GM12873 (cell line): ENCODE measurements around the gene NMT1.

Source experiments
- TF ChIP-seq, protein P1 (sequence below): IDR thresholded peaks from 2 replicates; pipeline ENCODE4 v1.5.1; 2012; ENCODE audit warnings: low read depth, mild to moderate bottlenecking, moderate library complexity, low read length, control low read depth; ENCODE audit not compliant: insufficient read depth; ENCODE audit errors: missing control alignments

Gene NMT1

DNA sequence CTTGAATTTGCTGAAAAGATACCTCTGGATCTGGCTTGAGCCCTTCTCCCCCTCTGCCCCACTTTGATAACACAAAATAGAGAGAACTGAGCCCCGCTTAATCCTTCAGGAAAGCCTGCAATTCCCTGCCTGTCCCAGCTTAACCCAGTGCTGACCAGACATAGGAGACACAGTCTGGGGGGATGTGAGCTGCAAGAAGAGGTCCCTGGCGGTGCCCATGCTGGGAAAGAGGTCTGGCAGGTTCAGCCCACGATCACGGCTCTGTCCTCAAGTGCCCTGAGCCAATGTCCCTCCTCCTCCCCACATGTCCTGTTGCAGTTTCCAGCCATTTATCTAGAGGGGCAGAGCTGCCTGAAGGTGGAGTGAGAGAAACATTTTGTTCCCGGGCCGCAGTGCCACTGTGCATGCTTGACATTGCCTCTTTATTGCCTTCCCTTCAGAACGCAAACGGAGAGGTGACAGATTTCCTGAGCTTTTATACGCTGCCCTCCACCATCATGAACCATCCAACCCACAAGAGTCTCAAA lies 42.2 kb downstream of the NMT1 start:
- TF ChIP-seq, protein P1, sequence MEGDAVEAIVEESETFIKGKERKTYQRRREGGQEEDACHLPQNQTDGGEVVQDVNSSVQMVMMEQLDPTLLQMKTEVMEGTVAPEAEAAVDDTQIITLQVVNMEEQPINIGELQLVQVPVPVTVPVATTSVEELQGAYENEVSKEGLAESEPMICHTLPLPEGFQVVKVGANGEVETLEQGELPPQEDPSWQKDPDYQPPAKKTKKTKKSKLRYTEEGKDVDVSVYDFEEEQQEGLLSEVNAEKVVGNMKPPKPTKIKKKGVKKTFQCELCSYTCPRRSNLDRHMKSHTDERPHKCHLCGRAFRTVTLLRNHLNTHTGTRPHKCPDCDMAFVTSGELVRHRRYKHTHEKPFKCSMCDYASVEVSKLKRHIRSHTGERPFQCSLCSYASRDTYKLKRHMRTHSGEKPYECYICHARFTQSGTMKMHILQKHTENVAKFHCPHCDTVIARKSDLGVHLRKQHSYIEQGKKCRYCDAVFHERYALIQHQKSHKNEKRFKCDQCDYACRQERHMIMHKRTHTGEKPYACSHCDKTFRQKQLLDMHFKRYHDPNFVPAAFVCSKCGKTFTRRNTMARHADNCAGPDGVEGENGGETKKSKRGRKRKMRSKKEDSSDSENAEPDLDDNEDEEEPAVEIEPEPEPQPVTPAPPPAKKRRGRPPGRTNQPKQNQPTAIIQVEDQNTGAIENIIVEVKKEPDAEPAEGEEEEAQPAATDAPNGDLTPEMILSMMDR, result no peak

DNA sequence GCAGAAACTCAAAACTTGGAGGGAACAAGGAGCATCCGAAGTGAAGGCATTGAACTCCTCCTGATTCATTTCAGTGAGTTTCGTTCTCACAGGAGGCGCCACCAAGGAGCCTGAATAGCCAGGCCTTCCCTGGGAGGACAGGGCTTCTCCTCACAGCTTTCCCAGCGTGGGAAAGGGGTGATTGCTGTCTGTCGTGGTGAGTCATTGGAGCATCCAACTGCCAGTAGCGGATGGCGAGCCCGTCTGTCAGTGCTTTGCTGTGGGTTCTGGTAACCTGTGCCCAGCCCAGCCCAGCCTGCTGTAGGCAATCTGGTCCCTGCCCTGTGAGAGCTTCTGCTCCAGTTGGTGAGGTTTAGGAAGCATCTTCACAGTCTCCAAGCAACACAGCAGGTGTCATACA lies 42.9 kb downstream of the NMT1 start:
- TF ChIP-seq, protein P1, result no peak

DNA sequence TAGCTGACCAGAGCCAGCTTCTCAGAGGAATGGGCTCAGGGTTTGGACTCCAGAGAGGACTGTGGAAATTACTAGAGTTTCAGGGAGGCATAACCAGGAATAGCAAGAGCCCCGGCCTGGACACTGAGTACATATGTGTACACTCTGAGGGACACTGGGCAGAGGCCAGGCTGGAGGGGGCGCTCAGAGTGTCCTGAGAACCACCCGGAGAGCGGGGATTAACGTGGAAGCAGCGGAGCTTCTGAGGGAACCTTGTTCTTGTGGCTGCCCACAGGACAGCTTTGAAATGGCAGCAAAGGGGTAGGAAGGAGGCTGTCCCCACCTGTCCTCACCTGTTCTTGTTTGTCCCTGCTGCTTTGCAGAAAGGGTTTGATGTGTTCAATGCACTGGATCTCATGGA lies 43.4 kb downstream of the NMT1 start:
- TF ChIP-seq, protein P1, result no peak

DNA sequence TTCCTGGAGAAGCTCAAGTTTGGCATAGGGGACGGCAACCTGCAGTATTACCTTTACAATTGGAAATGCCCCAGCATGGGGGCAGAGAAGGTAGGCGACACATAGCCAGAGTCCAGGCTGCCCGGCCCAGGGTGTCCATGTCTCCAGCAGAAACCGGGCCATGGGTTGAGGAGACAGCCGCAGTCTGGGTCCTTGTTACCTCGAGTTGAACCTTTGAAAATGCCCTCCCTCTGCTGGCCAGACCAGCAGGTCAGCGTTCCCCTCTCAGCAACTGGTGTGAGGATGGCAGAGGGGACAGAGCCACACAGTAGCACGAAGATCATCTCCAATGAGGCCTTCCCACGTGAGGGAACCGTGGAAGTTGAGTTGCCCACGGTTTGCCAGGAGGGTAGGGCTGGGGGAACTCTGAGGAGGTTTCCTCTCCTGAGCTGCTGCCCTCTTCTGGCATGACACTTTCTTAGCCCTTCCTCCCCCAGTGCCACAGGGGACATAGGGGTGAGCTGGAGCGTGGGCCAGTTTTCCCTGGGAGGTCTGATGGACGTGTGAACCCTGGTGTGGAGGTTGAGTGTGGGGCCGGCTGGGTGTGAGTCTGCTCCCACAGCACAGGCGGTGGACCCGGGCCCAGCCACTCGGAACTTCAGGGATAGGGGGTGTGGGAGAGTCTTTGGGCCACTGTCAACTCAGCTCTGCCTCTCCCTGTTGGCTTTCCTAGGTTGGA lies 43.9 kb downstream of the NMT1 start:
- TF ChIP-seq, protein P1, result no peak

DNA sequence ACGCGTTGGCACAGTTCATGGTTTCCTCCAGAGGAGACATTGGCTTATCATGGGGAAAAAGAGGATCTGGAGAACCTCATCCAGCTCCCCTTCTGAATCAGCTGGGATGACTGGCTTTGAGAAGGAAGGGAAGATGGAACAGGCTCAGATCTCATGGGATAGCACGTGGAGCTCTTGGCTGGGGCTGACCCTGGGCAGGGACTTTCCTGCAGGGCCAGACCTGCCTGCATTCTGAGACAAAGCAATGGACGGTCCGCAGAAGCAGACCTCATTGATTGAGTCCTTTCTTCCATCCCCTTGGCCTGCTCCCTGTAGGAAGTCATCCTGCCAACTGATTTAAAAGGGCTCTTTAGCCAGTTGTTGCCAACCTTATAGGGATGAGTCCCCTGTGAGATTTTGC lies 45.0 kb downstream of the NMT1 start:
- TF ChIP-seq, protein P1, result no peak

DNA sequence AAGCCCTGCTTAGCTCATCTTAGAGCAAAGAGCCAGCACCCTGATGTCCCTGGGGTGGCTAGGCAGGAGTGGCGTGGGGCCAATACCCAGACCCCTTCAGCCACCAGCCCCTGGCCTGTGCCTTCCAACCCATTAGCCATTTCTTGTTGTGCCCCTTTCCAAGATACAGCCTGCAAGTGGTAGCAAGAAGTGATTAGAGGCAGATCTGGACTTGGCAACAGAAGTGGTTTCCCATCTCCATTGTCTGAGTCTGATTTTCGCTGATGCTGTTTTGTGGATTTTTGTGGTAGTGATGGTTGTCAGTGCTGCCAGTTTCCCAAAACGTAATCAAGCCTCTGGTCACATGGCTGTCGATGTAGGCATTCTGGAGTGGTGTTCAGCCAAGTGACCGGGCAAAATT lies 45.5 kb downstream of the NMT1 start:
- TF ChIP-seq, protein P1, result no peak

DNA sequence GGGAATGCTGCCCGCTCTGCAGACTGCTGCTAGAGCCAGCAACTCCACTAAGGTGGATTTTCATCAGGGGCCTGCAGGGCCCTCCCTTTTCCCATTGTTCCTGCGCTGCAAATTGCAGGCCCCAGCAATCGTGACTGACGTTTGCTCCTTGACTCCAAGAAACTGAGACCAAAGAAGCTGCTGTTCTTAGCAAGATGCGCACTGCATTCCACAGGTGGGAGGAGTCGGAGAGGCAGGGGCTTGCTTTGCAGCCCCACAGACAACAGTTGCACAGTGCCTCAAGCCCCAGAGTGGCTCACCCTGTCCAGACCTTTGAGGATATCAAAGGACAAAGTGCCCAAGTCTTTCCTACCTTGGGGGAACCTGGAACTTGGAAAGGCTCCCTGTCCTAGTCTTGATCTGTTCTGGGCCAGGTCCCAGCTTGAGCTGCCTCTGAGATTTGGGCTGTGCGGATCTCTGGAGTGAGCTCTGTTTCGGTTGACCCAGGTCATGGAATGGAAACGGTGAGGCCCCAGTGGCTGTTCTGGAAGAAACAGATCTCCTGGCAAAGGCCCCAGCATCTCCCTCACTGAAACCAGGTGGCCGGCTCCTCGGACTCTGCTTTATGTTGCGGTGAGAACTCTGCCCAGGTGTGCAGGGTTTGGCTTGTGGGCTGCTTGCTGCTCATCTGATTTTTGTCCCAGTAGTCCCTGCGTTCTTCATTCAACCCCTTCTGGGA lies 46.3 kb downstream of the NMT1 start:
- TF ChIP-seq, protein P1, result no peak
